Neural crest cell (in vitro differentiated cells): ENCODE results near the gene KRT9. TPM values are rescaled to one million over a fixed set of nuclear protein-coding genes. Genes with fewer than 3 reads are reported as not detected.

Experiments used
- DNase-seq: peaks from one replicate; pipeline ENCODE4 v3.0.0; 2021; ENCODE audit warnings: low read depth, mixed read lengths, low spot score
- H3K27ac Mint-ChIP-seq: one replicate; pipeline ENCODE4 v1.8.0; 2021; ENCODE audit warnings: mild to moderate bottlenecking, mixed read lengths; ENCODE audit not compliant: unreplicated experiment
- H3K27me3 Mint-ChIP-seq: 2 replicates; pipeline ENCODE4 v1.8.0; 2021; ENCODE audit warnings: low read depth, mild to moderate bottlenecking, mixed read lengths
- H3K36me3 Mint-ChIP-seq: 2 replicates; pipeline ENCODE4 v1.8.0; 2021; ENCODE audit warnings: low read depth, mild to moderate bottlenecking, mixed read lengths
- H3K4me1 Mint-ChIP-seq: 2 replicates; pipeline ENCODE4 v1.8.0; 2021; ENCODE audit warnings: mixed read lengths
- H3K4me3 Mint-ChIP-seq: one replicate; pipeline ENCODE4 v1.8.0; 2021; ENCODE audit warnings: mild to moderate bottlenecking, mixed read lengths
- H3K9me3 Mint-ChIP-seq: 2 replicates; pipeline ENCODE4 v1.8.0; 2021; ENCODE audit warnings: mixed read lengths
- total RNA-seq: library from RNA; stranded (reverse); gene quantifications from 2 replicates; pipeline ENCODE4 v1.2.1, GENCODE V29; 2021
- TF ChIP-seq, protein P1 (sequence below): fragments of 200-600 bp; sonication (generic); conservative IDR thresholded peaks from 2 replicates; pipeline ENCODE4 v1.5.0; 2021; ENCODE audit warnings: antibody characterized with exemption, mild to moderate bottlenecking

KRT9 gene
- total RNA-seq, 1 donor from 2014 or later, result not detected

DNA sequence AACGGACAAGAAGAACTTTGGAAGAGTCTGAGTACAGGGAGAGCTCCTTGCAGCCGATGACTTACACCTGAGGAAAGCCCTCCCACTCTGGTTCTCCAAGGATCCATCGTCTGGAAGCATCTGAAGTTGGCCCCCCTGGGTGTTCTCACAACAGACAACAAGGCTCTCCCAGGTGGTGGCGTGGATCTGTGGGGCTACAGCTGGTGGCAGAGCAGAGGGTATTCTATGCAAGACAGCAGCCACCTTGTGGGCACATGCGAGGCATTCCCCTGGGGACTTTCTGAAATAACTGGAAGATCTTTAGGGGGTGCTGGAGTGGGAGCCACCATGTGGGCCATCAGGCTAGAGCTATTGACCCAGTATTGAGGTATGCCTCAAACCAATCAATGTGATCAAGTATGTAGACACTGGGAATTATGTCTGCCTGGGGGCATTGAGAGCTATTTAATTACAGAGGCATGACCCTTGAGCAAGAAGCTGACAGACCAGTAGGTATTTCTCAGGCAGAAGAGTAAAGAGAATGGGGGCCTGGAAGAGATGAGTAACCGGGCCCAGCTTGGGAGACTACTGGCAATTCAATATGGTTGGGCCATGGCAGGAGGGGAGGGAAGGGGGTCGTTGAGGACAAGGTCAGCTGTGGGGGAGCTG lies 36.8 kb downstream of the KRT9 start:
- H3K9me3 Mint-ChIP-seq, result no peaks in the 10 kb centered on the region
- no peaks in the 10 kb centered on the region for H3K36me3 Mint-ChIP-seq
- H3K27ac Mint-ChIP-seq, result no peak overlapping the region
- H3K27me3 Mint-ChIP-seq, result peaks cover 37% of the 10 kb centered on the region
- TF ChIP-seq, protein P1, sequence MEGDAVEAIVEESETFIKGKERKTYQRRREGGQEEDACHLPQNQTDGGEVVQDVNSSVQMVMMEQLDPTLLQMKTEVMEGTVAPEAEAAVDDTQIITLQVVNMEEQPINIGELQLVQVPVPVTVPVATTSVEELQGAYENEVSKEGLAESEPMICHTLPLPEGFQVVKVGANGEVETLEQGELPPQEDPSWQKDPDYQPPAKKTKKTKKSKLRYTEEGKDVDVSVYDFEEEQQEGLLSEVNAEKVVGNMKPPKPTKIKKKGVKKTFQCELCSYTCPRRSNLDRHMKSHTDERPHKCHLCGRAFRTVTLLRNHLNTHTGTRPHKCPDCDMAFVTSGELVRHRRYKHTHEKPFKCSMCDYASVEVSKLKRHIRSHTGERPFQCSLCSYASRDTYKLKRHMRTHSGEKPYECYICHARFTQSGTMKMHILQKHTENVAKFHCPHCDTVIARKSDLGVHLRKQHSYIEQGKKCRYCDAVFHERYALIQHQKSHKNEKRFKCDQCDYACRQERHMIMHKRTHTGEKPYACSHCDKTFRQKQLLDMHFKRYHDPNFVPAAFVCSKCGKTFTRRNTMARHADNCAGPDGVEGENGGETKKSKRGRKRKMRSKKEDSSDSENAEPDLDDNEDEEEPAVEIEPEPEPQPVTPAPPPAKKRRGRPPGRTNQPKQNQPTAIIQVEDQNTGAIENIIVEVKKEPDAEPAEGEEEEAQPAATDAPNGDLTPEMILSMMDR, result no peak
- DNase-seq, result no peak
- no peak overlapping the region for H3K4me3 Mint-ChIP-seq
- no peaks in the 10 kb centered on the region for H3K4me1 Mint-ChIP-seq

DNA sequence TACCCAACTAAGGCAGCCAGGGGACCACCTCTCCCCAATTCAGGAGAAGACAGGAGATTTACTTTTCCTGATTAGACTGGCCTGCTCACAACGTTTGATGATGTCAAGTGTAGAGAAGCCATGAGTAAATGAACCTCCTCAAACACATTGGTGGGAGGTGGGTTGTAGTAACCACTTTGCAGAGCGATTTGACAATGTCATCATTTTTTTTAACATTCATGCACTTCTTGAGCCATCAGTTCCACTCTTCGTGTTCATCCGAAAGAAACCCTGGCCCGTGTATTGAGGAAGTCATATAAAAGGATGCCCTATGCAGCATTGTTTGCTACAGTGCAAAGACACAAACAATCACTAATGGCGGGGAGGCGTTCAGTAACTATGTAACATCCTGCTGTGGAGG lies 38.2 kb downstream of the KRT9 start:
- Mint-ChIP-seq H3K27ac (no peak overlapping the region), H3K36me3 (no peaks in the 10 kb centered on the region), H3K4me1 (no peaks in the 10 kb centered on the region), H3K27me3 (peaks cover 51% of the 10 kb centered on the region), H3K9me3 (no peaks in the 10 kb centered on the region), H3K4me3 (no peak overlapping the region)
- no peak for DNase-seq
- TF ChIP-seq, protein P1, result no peak

DNA sequence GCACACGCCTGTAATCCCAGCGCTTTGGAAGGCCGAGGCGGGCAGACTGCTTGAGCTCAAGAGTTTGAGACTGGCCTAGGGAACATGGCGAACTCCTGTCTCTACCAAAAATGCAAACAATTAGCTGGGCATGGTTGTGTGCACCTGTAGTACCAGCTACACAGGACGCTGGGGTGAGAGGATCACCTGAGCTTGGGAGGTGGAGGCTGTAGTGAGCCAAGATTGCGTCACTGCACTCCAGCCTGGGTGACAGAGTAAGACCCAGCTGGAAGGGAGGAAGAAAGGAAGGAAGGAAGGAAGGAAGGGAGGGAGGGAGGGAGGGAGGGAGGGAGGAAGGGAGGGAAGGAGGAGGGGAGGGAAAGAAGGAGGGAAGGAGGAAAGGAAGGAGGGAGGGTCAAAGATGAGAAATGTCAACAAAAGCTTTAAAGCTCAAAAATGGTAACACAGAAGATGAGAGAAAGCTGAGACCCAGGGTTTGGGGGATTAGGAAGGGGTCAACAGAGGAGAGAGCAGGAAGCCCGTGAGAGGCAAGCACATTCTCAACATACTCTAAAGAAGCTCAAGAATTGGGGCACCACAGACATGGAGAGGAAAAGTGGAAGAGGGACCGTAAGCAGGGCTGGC lies 38.8 kb downstream of the KRT9 start:
- no peaks in the 10 kb centered on the region for H3K4me1 Mint-ChIP-seq
- no peaks in the 10 kb centered on the region for H3K9me3 Mint-ChIP-seq
- H3K27ac Mint-ChIP-seq, result peak overlapping the region; percentile 88
- H3K4me3 Mint-ChIP-seq, result no peak overlapping the region
- TF ChIP-seq, protein P1, result no peak
- no peak for DNase-seq
- H3K27me3 Mint-ChIP-seq, result peaks cover 57% of the 10 kb centered on the region
- H3K36me3 Mint-ChIP-seq, result no peaks in the 10 kb centered on the region

DNA sequence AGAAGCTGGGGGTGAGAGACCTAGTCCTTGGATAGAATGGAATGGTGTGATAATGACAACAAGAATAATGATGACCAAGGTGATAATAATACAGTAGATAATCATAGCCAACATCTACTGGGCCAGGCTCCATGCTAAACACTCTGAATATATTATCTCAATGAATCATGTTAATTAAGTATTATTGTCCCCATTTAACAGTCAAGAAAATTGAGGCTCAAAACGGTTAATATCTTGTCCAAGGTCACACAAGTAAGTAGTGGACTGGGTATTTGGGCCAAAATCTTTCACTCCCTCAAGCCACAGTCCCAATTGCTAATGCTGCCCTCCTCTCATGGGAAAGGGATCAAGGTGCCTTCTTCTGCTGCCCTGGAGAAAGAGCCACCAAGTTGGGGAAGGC lies 39.9 kb downstream of the KRT9 start:
- Mint-ChIP-seq H3K9me3 (no peaks in the 10 kb centered on the region), H3K4me3 (no peak overlapping the region), H3K4me1 (peaks cover 4% of the 10 kb centered on the region), H3K36me3 (no peaks in the 10 kb centered on the region), H3K27ac (no peak overlapping the region), H3K27me3 (peaks cover 67% of the 10 kb centered on the region)
- DNase-seq, result no peak
- TF ChIP-seq, protein P1, result no peak

DNA sequence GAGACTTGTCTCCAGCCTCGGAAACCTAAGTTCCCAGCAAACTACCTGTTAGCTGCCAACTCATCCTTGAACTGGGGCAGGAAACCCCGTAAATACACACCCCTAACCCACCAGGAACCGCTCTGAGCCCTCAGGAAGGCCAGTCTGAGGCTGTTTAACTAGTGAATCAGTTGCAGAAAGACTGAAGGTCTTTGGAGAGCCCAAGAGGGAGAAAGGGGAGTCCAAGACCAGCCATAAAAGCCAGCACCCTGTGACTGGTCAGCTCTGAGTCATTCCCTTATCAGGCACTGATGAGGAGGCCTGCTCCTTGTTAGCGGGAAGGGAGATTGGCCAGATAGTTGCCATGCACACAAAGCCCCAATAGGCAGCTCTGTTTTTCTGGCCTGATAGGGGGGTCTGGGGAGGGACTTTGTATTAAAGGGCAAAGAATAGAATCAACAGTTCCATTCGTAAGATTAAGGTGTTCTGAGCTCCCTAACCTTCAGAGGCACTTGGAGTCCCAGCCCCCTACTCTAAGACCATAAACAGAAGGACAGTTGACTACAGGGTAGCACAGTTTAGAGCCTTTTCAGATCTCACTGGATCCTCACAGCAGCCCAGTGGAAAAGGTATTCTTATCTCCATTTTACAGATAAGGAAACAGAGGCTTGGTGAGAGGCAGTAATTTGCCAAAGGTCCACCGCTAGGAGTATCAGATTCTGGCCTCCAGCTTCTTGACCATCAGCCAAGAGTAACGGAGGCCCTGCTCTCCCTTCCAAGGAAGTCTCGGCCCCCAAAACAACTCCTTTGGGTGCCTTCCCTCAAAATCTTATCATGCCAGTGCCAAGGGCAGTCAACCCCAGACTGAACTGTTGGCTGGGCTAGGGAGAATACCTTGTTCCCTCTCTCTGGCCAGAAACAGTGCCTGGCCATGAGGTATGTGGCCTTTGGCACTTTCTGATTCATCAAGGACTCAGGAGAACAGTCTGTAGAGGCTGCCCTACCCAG lies 41.5 kb downstream of the KRT9 start:
- Mint-ChIP-seq H3K27me3 (peaks cover 84% of the 10 kb centered on the region), H3K4me1 (peaks cover 5% of the 10 kb centered on the region), H3K27ac (no peak overlapping the region), H3K4me3 (no peak overlapping the region), H3K9me3 (no peaks in the 10 kb centered on the region), H3K36me3 (no peaks in the 10 kb centered on the region)
- TF ChIP-seq, protein P1, result no peak
- DNase-seq, result no peak
